Measurements from ENCODE around the gene FGB.
"Not testable (repeated sequence)": the region's sequence is repeated elsewhere in the genome, so short reads cannot be mapped to it uniquely, and the experiment has no call there.

The FGB gene

DNA sequence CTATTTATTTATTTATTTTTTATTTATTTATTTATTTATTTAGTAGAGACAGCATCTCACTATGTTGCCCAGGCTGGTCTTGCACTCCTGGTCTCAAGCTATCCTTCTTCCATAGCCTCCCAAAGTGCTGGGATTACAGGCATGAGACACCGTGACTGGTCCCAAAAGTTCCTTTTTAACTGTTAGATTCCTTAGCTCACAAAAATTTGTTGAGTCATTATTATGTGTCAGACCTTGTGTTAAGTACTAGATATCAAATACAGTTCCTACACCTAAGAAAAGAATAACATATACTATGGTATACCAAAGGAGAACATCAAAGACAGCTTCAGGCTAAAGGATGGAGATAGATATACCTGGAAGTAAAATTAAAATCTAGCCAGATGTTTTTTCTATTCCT is 16.1 kb downstream of the FGB start:
- Mint-ChIP-seq H3K27me3 (peaks cover 7% of the 10 kb centered on the region), H3K4me1 (no peaks in the 10 kb centered on the region), H3K27ac (no peak overlapping the region), H3K9me3 (no peaks in the 10 kb centered on the region), H3K36me3 (no peaks in the 10 kb centered on the region), H3K4me3 (no peak overlapping the region)
- DNase-seq, result no peak
- CTCF ChIA-PET, result no interaction called here

DNA sequence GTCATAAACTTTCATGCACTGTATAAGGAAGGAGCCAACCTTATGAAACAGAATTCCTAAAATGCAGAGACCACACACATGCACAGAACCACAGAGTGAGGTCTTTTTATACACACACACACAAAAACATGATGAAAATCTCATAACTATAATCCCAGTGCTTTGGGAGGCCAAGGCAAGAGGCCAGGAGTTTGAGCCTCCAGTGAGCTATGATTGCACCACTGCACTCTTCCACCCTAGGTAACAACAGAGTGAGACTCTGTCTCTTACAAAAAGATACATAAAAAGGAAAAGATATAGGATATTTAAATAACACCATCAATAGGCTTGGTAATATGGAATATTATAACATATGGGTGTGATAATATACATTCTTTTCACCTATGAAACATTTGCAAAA is 17.1 kb downstream of the FGB start:
- H3K4me3 Mint-ChIP-seq, result no peak overlapping the region
- H3K4me1 Mint-ChIP-seq, result no peaks in the 10 kb centered on the region
- H3K27me3 Mint-ChIP-seq, result peaks cover 12% of the 10 kb centered on the region
- no peaks in the 10 kb centered on the region for H3K36me3 Mint-ChIP-seq
- CTCF ChIA-PET, result no interaction called here
- no peaks in the 10 kb centered on the region for H3K9me3 Mint-ChIP-seq
- no peak overlapping the region for H3K27ac Mint-ChIP-seq
- no peak for DNase-seq

DNA sequence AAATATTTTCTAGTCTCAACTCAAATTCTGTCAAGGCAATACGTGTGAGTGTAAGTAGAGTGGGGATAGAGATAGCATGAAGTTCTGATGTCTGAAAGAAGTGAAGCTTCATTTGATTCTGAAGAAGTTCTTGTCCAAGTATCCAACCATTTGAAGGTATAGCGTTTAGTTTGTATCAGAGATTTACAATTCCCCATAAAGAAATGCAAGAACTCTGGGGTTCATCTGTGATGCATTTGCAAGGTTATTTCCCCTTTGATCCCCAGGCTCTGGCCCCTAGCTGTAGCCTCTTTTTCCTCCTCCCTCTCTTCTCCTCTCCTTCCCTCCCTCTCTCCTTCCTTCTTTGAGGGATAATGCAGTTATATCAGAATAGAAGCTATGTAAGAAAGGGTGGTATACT is 19.9 kb downstream of the FGB start:
- Mint-ChIP-seq H3K27ac (no peak overlapping the region), H3K36me3 (no peaks in the 10 kb centered on the region), H3K9me3 (no peaks in the 10 kb centered on the region), H3K4me1 (no peaks in the 10 kb centered on the region), H3K4me3 (no peak overlapping the region), H3K27me3 (peaks cover 14% of the 10 kb centered on the region)
- CTCF ChIA-PET, result no interaction called here
- no peak for DNase-seq

DNA sequence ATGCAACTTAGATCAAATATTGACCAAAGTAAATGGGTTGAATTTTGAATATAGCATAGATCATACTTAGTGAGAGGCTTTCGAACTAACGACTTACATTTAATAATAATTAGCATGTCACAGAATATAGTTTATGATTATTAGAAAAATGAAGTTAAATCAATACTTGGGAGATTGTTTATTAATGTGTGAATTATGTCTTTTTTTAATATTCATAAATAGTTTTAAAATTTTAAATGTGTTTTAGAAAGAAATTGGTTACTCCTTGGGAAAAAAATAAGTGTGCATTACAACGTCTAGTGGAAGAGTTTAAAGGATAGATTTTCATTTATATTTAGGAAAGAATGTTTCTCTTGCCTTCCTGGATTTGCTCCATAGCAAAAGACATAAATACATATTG is 20.4 kb downstream of the FGB start:
- no peaks in the 10 kb centered on the region for H3K36me3 Mint-ChIP-seq
- H3K9me3 Mint-ChIP-seq, result no peaks in the 10 kb centered on the region
- peaks cover 14% of the 10 kb centered on the region for H3K27me3 Mint-ChIP-seq
- no peaks in the 10 kb centered on the region for H3K4me1 Mint-ChIP-seq
- DNase-seq, result no peak
- CTCF ChIA-PET, result no interaction called here
- no peak overlapping the region for H3K4me3 Mint-ChIP-seq
- no peak overlapping the region for H3K27ac Mint-ChIP-seq

DNA sequence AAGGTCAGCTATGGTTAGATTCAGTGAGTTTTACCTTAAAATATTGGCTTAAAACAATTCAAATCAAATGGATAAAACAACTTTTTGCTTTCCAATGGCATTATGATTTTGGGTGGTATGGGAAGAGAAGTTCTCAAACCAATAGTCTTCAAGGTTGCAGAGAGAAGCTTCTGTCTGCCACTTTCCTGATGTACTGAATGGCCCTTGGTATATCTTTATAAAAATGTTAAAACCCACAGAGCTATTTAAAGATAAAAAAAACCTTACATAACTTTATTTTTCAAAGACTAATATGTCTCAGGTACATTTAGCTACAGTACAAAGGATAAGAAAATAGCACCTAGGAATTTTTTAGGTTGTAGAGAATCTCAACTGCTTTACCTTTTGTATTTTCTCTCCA is 20.9 kb downstream of the FGB start:
- H3K4me3 Mint-ChIP-seq, result no peak overlapping the region
- no peak overlapping the region for H3K27ac Mint-ChIP-seq
- CTCF ChIA-PET, result no interaction called here
- H3K4me1 Mint-ChIP-seq, result no peaks in the 10 kb centered on the region
- no peak for DNase-seq
- no peaks in the 10 kb centered on the region for H3K36me3 Mint-ChIP-seq
- H3K9me3 Mint-ChIP-seq, result no peaks in the 10 kb centered on the region
- peaks cover 14% of the 10 kb centered on the region for H3K27me3 Mint-ChIP-seq

DNA sequence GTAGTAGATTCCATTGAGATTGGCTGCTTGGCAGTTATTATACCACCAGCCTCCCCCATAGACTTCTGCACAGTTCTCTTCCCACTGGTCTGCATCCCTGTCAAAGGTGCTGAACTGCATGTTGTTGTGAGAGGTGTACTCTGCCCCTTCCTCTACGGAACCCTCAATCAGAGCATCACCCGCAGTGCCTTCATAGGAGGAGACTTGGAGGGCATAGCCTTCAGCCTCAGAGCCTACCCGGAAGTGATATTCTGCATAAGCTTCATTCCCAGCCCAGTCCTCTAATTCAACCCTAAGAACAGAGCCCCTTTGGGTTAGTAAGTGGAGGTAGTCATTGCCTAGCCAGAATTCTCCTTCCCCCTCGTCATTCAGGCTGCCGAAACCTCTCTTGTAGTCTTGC is 21.4 kb downstream of the FGB start:
- no peak for DNase-seq
- peaks cover 17% of the 10 kb centered on the region for H3K27me3 Mint-ChIP-seq
- H3K9me3 Mint-ChIP-seq, result no peaks in the 10 kb centered on the region
- H3K4me1 Mint-ChIP-seq, result no peaks in the 10 kb centered on the region
- H3K27ac Mint-ChIP-seq, result no peak overlapping the region
- H3K36me3 Mint-ChIP-seq, result no peaks in the 10 kb centered on the region
- no peak overlapping the region for H3K4me3 Mint-ChIP-seq
- CTCF ChIA-PET, result no interaction called here

DNA sequence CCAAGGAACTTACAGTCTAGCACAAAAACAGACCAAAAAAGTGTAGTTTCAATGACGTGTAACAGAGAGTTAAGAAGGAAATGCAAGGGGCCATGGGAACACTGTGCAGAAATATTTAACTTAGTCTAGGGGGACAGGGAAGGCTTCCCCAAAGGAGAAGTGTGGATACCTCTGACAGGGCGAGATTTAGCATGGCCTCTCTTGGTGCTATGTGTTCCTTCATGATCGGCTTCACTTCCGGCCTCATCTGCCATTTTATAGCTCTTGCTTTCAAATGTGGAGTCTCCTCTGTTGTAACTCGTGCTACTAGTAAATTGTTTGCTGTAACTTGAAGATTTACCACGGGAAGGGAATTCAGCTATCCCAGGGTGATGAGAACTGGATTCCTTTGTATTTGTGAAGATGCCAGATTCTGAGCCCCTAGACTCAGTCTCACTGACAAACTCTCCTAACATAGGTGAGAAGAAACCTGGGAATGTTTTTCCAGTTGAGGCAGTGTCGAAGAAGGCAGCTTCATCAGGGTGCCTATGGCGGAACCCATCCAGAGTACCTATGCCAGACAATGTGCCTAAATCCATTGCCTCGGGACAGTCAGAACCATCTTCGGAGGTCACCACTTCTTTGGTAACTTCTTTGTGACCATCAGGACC is 22.7 kb downstream of the FGB start:
- H3K4me1 Mint-ChIP-seq, result no peaks in the 10 kb centered on the region
- no peaks in the 10 kb centered on the region for H3K36me3 Mint-ChIP-seq
- CTCF ChIA-PET, result interaction anchor here (0.8 kb wide), 1 partner anchor 11 kb away, joined by 4 read pairs; no protein-coding TSS in a partner anchor
- H3K27me3 Mint-ChIP-seq, result peaks cover 23% of the 10 kb centered on the region
- H3K27ac Mint-ChIP-seq, result no peak overlapping the region
- no peaks in the 10 kb centered on the region for H3K9me3 Mint-ChIP-seq
- DNase-seq, result no peak
- H3K4me3 Mint-ChIP-seq, result no peak overlapping the region

DNA sequence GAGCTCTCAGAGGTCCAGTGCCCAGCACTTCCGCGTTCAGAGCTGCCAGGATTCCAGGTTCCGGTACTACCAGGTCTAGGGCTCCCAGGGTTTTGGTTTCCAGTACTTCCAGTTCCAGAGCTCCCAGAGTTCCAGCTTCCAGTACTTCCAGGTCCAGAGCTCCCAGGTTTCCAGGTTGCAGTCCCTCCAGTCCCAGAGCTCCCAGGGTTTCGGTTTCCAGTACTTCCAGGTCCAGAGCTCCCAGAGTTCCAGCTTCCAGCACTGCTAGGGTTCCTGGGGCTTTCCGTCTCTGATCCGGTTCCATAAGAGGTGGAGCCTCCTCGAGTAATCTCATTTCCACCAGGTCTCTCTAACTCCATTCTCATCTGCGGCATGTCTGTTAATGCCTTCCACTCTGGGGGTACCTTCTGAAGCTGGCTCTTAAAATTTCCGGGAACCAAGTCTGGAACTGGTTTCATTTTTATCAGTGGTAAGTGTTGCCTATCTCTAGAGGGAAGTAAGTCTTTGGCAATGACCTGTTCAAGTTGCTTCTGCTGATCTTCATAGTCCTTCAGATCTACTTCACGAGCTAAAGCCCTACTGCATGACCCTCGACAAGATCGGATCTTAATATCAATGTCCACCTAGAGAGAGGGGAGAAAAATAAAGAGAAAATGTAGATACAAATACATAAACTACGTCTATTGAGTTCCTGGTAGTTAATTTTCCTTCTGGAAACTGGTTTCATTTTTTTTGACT is 23.7 kb downstream of the FGB start:
- peaks cover 24% of the 10 kb centered on the region for H3K27me3 Mint-ChIP-seq
- no peaks in the 10 kb centered on the region for H3K4me1 Mint-ChIP-seq
- H3K27ac Mint-ChIP-seq, result no peak overlapping the region
- H3K36me3 Mint-ChIP-seq, result no peaks in the 10 kb centered on the region
- no peak for DNase-seq
- no peaks in the 10 kb centered on the region for H3K9me3 Mint-ChIP-seq
- CTCF ChIA-PET, result interaction anchor here (2.4 kb wide), 1 partner anchor 28 kb away, joined by 5 read pairs; no protein-coding TSS in a partner anchor
- H3K4me3 Mint-ChIP-seq, result no peak overlapping the region

DNA sequence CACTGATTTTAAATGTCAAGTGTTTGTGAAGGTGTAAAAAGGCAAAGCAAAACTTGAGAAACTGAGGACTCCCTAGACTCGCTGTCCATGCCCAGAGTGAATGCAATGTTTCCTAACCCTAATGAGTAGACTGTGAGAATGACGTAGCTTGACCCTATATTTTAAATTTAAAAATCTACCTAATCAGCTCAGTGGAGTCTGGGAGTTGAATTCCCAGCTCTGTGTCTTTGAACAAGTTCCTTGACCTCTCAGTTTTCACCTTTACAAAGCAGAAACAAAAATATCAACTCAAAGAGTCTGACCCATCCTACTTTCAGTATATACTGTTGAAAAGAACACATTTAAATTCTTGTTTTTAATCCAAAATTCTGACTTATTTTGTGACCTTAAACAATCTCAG is 25.4 kb downstream of the FGB start:
- H3K27ac Mint-ChIP-seq, result no peak overlapping the region
- CTCF ChIA-PET, result interaction anchor here (0.5 to 2.4 kb wide), 3 partner anchors 15 to 787 kb away, joined by 3 to 5 read pairs (median 3); no protein-coding TSS in a partner anchor
- no peak overlapping the region for H3K4me3 Mint-ChIP-seq
- H3K27me3 Mint-ChIP-seq, result peaks cover 20% of the 10 kb centered on the region
- H3K9me3 Mint-ChIP-seq, result no peaks in the 10 kb centered on the region
- DNase-seq, result no peak
- H3K36me3 Mint-ChIP-seq, result no peaks in the 10 kb centered on the region
- H3K4me1 Mint-ChIP-seq, result no peaks in the 10 kb centered on the region

DNA sequence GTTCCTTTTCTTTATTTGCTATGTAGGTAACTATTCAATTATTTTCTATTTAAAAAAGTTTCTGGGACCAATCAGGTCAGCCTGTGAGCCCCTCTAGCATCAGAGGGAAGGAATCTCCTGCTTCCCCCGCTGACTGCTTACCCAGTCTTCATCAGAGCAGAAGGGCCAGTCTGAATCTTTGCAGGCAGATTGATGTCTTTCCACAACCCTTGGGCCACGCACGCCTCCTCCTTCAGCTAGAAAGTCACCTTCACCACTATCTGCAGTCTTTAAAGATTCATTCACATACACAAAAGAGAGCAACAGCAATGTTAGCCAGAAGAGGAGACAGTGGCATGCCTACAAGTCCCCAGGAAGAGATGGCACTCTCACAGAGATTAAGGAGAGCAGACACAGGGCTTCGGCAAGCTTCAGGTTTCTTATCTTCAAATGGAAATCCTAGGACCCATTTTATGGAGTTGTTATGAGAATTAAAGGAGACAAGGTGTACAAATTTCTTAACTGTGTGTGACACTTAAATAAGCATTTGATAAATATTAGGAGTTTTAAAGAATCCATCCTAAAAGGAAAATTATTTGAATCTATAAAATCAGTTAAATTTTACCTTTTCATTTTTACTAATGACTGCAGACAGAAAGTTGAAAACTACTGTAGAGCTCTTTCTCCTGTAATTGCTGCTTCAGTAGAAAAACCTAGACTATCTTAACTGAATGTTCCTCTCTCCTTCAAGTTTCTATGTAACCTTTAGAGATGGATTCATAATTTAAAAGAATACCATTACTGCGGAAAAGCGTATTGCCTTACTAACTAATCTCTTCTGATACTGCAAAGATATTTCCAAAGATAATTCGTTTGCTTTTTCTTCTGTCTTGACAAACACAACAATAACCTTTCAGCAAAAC is 26.7 kb downstream of the FGB start:
- H3K36me3 Mint-ChIP-seq, result no peaks in the 10 kb centered on the region
- H3K27me3 Mint-ChIP-seq, result peaks cover 19% of the 10 kb centered on the region
- H3K27ac Mint-ChIP-seq, result no peak overlapping the region
- H3K9me3 Mint-ChIP-seq, result no peaks in the 10 kb centered on the region
- CTCF ChIA-PET, result no interaction called here
- no peak for DNase-seq
- H3K4me3 Mint-ChIP-seq, result no peak overlapping the region
- no peaks in the 10 kb centered on the region for H3K4me1 Mint-ChIP-seq

DNA sequence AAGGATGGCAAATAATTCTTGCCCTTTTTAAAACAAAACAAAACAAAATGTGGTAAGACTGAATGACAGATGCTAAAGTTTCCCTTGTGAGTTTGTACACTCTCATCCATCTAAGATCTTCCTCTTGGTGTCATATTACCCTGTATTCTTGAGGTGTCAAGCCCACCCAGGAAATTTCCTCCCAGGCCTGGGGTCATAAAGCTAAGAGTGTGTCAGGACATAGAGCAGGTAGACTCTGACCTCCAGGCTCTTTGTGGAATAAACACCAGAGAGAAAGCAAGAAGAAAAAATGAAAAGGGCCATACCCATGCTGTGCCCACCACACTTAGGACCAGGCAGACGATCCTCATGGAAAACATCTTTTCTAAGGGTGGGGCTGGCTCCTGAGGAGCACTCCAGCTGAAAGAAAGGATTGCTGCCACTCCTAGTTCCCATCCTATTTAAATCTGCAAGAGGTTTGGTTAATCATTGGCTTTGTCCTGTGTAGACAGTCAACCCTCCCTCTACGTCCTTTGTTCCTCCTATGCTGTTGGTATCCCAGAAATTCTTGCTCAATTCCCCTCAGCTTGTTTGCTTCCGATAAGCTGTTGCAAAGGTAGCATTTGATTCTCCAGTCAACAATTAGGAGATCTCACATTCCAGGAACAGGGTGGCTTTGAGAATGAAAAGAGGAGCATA is 27.7 kb downstream of the FGB start, which contains the start of gene FGA:
TSS of gene FGA (minus strand) at position 414 of the 678 bp plus-strand sequence. CDS start at position 359, 55 bp downstream.
- CTCF ChIA-PET, result no interaction called here

DNA sequence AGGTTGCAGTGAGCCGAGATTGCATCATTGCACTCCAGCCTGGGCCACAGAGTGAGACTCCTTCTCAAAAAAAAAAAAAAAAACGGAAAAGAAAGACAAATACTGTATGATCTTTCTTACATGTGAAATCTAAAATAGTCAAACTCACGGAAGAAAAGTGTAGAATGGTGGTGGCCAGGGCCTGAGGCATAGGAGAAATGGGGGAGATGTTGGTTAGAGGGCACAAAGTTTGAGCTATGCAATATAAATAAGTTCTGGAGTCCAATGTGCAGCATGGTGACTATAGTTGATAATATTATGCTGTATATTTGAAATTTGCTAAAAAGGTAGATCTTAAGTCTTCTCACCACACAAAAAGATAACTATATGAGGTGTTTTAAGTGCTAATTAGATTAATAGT is 29.1 kb downstream of the FGB start:
- CTCF ChIA-PET, result no interaction called here
- Mint-ChIP-seq H3K9me3 (no peaks in the 10 kb centered on the region), H3K27me3 (peaks cover 13% of the 10 kb centered on the region), H3K36me3 (no peaks in the 10 kb centered on the region), H3K4me1 (no peaks in the 10 kb centered on the region), H3K4me3 (no peak overlapping the region), H3K27ac (no peak overlapping the region)
- DNase-seq, result no peak

More for the DNA sequence above, 27.7 kb downstream of the FGB start, which contains the start of gene FGA:
- no peak within 1 kb of the TSS for H3K27ac Mint-ChIP-seq
- DNase-seq, result no peak
- no peaks in the 10 kb centered on the region for H3K4me1 Mint-ChIP-seq
- no peaks in the 10 kb centered on the region for H3K36me3 Mint-ChIP-seq
- peaks cover 19% of the 10 kb centered on the region for H3K27me3 Mint-ChIP-seq
- no peaks in the 10 kb centered on the region for H3K9me3 Mint-ChIP-seq
- H3K4me3 Mint-ChIP-seq, result no peak within 1 kb of the TSS

DNA sequence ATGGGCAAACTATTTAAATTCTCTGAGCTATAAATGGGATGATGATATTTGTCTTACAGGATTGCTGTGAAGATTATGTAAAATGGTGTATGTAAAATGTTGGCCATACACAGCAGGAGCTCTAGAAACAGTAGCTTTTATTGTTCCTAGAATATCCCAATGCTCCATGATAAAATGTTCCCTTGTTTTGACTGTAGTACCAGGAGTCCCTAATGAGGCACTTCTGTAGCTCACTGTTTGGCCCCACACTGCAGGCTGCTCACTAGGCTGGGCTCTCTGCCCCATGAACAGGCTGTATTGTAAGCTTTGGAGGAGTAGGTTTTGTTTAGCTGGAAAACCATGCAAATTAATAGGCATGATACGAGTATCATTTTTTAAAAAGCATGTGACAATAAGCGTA is 31.1 kb downstream of the FGB start:
- no peaks in the 10 kb centered on the region for H3K4me1 Mint-ChIP-seq
- H3K27me3 Mint-ChIP-seq, result peaks cover 18% of the 10 kb centered on the region
- H3K4me3 Mint-ChIP-seq, result no peak overlapping the region
- H3K27ac Mint-ChIP-seq, result no peak overlapping the region
- no peak for DNase-seq
- no peaks in the 10 kb centered on the region for H3K9me3 Mint-ChIP-seq
- no peaks in the 10 kb centered on the region for H3K36me3 Mint-ChIP-seq
- CTCF ChIA-PET, result interaction anchor here (0.9 to 1.4 kb wide), 3 partner anchors 13 to 41 kb away, joined by 3 to 4 read pairs (median 3); no protein-coding TSS in a partner anchor

DNA sequence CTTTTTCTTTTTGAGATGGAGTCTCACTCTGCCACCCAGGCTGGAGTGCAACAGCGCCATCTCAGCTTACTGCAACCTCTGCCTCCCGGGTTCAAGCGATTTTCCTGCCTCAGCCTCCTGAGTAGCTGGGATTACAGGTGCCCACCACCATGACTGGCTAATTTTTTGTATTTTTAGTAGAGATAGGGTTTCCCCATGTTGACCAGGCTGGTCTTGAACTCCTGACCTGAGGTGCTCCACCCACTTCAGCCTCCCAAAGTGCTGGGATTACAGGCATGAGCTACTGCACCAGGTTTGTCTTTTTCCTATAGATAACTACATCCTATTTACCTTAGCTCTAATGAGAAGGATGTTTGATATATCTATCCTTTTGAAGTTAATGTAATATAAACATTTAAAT is 31.5 kb downstream of the FGB start:
- CTCF ChIA-PET, result interaction anchor here (0.9 to 1.1 kb wide), 2 partner anchors 13 to 25 kb away, joined by 3 read pairs; no protein-coding TSS in a partner anchor
- not testable (repeated sequence) for H3K4me3 Mint-ChIP-seq, H3K36me3 Mint-ChIP-seq, H3K4me1 Mint-ChIP-seq, H3K27ac Mint-ChIP-seq, H3K9me3 Mint-ChIP-seq, DNase-seq
- peaks cover 14% of the 10 kb centered on the region for H3K27me3 Mint-ChIP-seq
